PC-3 (cell line): Measurements from ENCODE around the gene FIGLA. TPM values are rescaled to one million over a fixed set of nuclear protein-coding genes. Genes with fewer than 3 reads are reported as not detected.
A peak's percentile ranks its signal among the peaks of the same experiment; 100 is the strongest.
"Not testable (repeated sequence)": the region's sequence is repeated elsewhere in the genome, so short reads cannot be mapped to it uniquely, and the experiment has no call there.

Source experiments
- ATAC-seq: fragments of 200-7000 bp; cut with Tn5 transposase; 2 replicates; pipeline ENCODE4 v1.9.1; 2020; ENCODE audit warnings: mild to moderate bottlenecking, moderate library complexity
- BruUV-seq: library from RNA; stranded (reverse); fragments of 400-500 nt; replicated peaks from 2 replicates; lab custom pipeline; 2021; lab: Mats Ljungman, UMichigan
- CTCF ChIA-PET: fragments of 300-600 bp; sonication (Branson Sonifier 250); formaldehyde crosslinking; loops from one replicate; lab custom pipeline; 2022; ENCODE audit warnings: antibody characterized with exemption; lab: Charles Lee
- POLR2A ChIA-PET: fragments of 300-600 bp; sonication (Branson Sonifier 250); formaldehyde crosslinking; loops from one replicate; lab custom pipeline; 2022; ENCODE audit warnings: antibody characterized with exemption; ENCODE audit not compliant: unreplicated experiment; lab: Charles Lee
- DNase-seq: peaks from one replicate; pipeline ENCODE4 v3.0.0-alpha.2; 2015
- H2AFZ ChIP-seq: fragments of 300-600 bp; sonication (generic); 2 replicates; pipeline ENCODE4 v1.6.0; 2016; ENCODE audit warnings: antibody characterized with exemption, low read length
- H3F3A ChIP-seq: fragments of 300-600 bp; sonication (generic); one replicate; pipeline ENCODE4 v1.6.0; 2017; ENCODE audit warnings: antibody characterized with exemption, low read length, control low read depth, mild to moderate bottlenecking; ENCODE audit not compliant: unreplicated experiment
- H3K27ac ChIP-seq: fragments of 300-600 bp; sonication (generic); 2 replicates; pipeline ENCODE4 v1.5.1; 2016; ENCODE audit warnings: mild to moderate bottlenecking, low read length
- H3K27me3 ChIP-seq: fragments of 300-600 bp; sonication (generic); 2 replicates; pipeline ENCODE4 v1.6.1; 2016; ENCODE audit warnings: low read length, mixed read lengths
- H3K36me3 ChIP-seq: fragments of 300-600 bp; sonication (generic); 2 replicates; pipeline ENCODE4 v1.6.1; 2016; ENCODE audit warnings: low read depth, mixed run types, low read length, mixed read lengths
- H3K4me1 ChIP-seq: fragments of 300-600 bp; sonication (generic); 2 replicates; pipeline ENCODE4 v1.5.1; 2016; ENCODE audit warnings: low read length; ENCODE audit not compliant: insufficient read depth
- H3K4me2 ChIP-seq: fragments of 300-600 bp; sonication (generic); 2 replicates; pipeline ENCODE4 v1.6.0; 2016; ENCODE audit warnings: low read length
- H3K4me3 ChIP-seq: fragments of 300-600 bp; sonication (generic); 2 replicates; pipeline ENCODE4 v1.5.1; 2016; ENCODE audit warnings: mild to moderate bottlenecking, low read length, mixed read lengths
- H3K79me2 ChIP-seq: fragments of 300-600 bp; sonication (generic); 2 replicates; pipeline ENCODE4 v1.6.1; 2017; ENCODE audit warnings: low read length, mixed read lengths
- H3K9ac ChIP-seq: fragments of 300-600 bp; sonication (generic); 2 replicates; pipeline ENCODE4 v1.6.0; 2016; ENCODE audit warnings: mild to moderate bottlenecking, low read length
- H3K9me2 ChIP-seq: fragments of 300-600 bp; sonication (generic); replicated peaks from 2 replicates; pipeline ENCODE4 v1.6.1; 2016; ENCODE audit warnings: mixed run types, low read length, mixed read lengths
- H3K9me3 ChIP-seq: fragments of 300-600 bp; sonication (generic); 2 replicates; pipeline ENCODE4 v1.6.1; 2016; ENCODE audit warnings: low read length, mixed read lengths
- H4K20me1 ChIP-seq: fragments of 300-600 bp; sonication (generic); 2 replicates; pipeline ENCODE4 v1.6.1; 2016; ENCODE audit warnings: low read length, mixed read lengths
- CTCF ChIP-seq: fragments of 300-600 bp; sonication (generic); conservative IDR thresholded peaks from 2 replicates; pipeline ENCODE4 v1.5.1; 2017; ENCODE audit warnings: antibody characterized with exemption, low read depth, mild to moderate bottlenecking, low read length
- EZH2 ChIP-seq: fragments of 300-600 bp; sonication (generic); IDR thresholded peaks from one replicate; pipeline ENCODE4 v1.6.1; 2017; ENCODE audit warnings: antibody characterized with exemption, mild to moderate bottlenecking, low read length; ENCODE audit not compliant: unreplicated experiment
- EZH2phosphoT487 ChIP-seq: fragments of 300-600 bp; sonication (generic); IDR thresholded peaks from 2 replicates; pipeline ENCODE4 v1.6.1; 2018; ENCODE audit warnings: mild to moderate bottlenecking, antibody characterized with exemption, low read length, borderline replicate concordance
- intact Hi-C: fragments of 100-400 bp; cut with micrococcal nuclease; formaldehyde crosslinking; loops from 2 replicates; pipeline ENCODE4 v1.9.0; 2023
- total RNA-seq: library from RNA; depleted of rRNA; stranded (reverse); fragments of >200 nt; gene quantifications from 2 replicates; pipeline ENCODE4 v1.2.3, GENCODE V29; 2014

FIGLA gene
- total RNA-seq, 1 experiment from 2014 or later: not detected

DNA sequence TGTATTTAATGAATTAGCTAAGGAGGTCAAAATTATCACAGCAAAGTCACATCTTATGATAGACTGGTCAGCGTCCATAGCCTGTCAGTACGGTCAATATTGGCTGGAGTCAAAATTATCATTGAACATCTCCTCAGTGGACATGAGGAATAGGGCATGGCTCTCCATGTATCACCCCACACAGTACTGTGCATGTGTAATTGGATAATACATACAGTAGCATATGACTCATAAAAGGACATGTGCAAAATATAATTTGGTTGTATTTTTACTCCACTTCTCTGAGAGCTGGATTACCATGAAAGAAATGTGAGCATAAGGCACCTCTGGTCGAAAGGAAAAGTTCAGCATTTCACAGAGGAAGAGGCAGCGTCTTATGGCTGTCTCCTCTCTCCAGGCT is 47.4 kb downstream of the FIGLA start:
- no TSS peak for BruUV-seq
- Histone ChIP-seq H3K4me2 (no peak overlapping the region), H2AFZ (no peak overlapping the region), H4K20me1 (no peaks in the 10 kb centered on the region), H3F3A (no peaks in the 10 kb centered on the region), H3K79me2 (no peaks in the 10 kb centered on the region), H3K27ac (no peak overlapping the region), H3K4me1 (no peaks in the 10 kb centered on the region), H3K9me3 (no peaks in the 10 kb centered on the region), H3K36me3 (no peaks in the 10 kb centered on the region), H3K9me2 (no peaks in the 10 kb centered on the region), H3K27me3 (peaks cover 17% of the 10 kb centered on the region), H3K4me3 (no peak overlapping the region), H3K9ac (no peak overlapping the region)
- no peak for TF ChIP-seq CTCF
- no peak for TF ChIP-seq EZH2
- TF ChIP-seq EZH2phosphoT487: no peak
- ATAC-seq: no peak
- ChIA-PET POLR2A (no interaction called here), CTCF (no interaction called here)
- DNase-seq: no peak
- intact Hi-C loops: no loop called here

DNA sequence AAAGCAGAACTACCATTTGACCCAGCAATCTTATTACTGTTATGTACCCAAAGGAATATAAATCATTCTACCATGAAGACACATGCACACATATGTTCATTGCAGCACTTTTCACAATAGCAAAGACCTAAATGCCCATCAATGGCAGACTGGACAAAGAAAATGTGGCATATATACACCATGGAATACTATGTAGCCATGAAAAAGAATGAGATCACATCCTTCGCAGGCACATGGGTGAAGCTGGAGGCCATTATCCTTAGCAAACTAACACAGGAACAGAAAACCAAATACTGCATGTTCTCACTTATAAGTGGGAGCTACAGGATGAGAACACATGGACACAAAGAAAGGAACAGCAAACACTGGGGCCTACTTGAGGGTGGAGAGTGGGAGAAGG is 51.0 kb downstream of the FIGLA start:
- H3F3A ChIP-seq, H3K9me3 ChIP-seq, BruUV-seq, H3K27ac ChIP-seq, H3K9ac ChIP-seq, DNase-seq, CTCF ChIA-PET, H3K4me3 ChIP-seq, H4K20me1 ChIP-seq, POLR2A ChIA-PET, intact Hi-C loops, ATAC-seq, H3K4me2 ChIP-seq, H3K4me1 ChIP-seq, H3K79me2 ChIP-seq, H3K9me2 ChIP-seq, H3K36me3 ChIP-seq, H2AFZ ChIP-seq: not testable (repeated sequence)
- H3K27me3 ChIP-seq: peaks cover 33% of the 10 kb centered on the region

DNA sequence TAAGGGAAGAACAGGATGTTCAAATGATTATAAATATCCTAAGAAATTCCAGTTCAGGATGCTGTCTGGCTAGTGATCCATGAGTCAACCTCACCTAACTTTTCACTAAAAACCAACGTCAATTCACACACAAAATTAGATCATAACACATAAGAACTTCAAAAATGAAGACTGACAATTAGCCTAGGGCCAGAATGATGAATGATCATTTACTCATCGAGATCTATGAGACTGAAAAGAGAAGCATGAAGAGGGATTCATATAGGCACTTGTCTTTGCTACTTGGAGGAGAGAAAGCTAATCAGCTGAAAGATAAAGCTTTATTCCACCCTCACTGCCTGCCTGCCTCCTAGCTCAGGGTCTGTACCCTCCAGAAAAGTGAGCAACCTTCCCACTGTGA is 52.3 kb downstream of the FIGLA start:
- BruUV-seq: no TSS peak
- Histone ChIP-seq H3K27me3 (peaks cover 46% of the 10 kb centered on the region), H3K4me1 (no peaks in the 10 kb centered on the region), H3K36me3 (no peaks in the 10 kb centered on the region), H3K79me2 (no peaks in the 10 kb centered on the region), H3F3A (no peaks in the 10 kb centered on the region), H3K9me3 (no peaks in the 10 kb centered on the region), H3K9ac (no peak overlapping the region), H3K27ac (no peak overlapping the region), H3K4me2 (no peak overlapping the region), H3K9me2 (no peaks in the 10 kb centered on the region), H2AFZ (no peak overlapping the region), H4K20me1 (no peaks in the 10 kb centered on the region), H3K4me3 (no peak overlapping the region)
- DNase-seq (peak; percentile 27), ATAC-seq (no peak)
- ChIA-PET POLR2A (no interaction called here), CTCF (no interaction called here)
- TF ChIP-seq EZH2phosphoT487: no peak
- TF ChIP-seq CTCF: no peak
- TF ChIP-seq EZH2: no peak
- intact Hi-C loops: no loop called here
